WTC11 (cell line): ENCODE measurements around the gene AKAP6.

Experiments
- MAX ChIP-seq: sonication (generic); formaldehyde crosslinking; IDR thresholded peaks from 2 replicates; pipeline ENCODE4 v1.8.0; 2022; ENCODE audit warnings: mild to moderate bottlenecking, missing genetic modification reagents
- NFE2L1 ChIP-seq: sonication (generic); formaldehyde crosslinking; IDR thresholded peaks from 2 replicates; pipeline ENCODE4 v1.8.1; 2023; ENCODE audit warnings: missing genetic modification reagents
- TF ChIP-seq, protein P1 (sequence below): fragments of 200-600 bp; IDR thresholded peaks from 2 replicates; pipeline ENCODE4 v1.8.0; 2022; ENCODE audit warnings: antibody characterized with exemption

DNA sequence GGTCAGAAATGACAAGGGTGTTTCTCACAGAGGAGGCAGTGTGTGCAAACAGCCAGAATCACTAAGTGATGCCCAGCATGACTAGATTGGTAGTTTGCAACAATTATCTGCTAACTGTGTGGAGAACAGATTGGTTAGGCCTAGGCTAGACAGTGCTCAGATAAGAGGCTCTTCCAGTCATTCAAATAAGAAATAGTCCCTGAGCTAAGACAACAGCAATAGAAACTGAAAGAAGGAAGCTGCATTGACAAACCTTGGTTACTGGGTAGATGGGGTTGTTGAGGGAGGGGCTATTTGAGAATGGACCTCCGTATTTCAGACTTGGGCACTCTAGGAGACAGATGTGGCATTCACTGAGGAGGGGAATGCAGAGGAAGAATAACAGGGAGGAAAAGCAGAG lies 354.6 kb downstream of the AKAP6 start:
- no peak for TF ChIP-seq NFE2L1 (CRISPR knock-in tag)
- TF ChIP-seq, protein P1, sequence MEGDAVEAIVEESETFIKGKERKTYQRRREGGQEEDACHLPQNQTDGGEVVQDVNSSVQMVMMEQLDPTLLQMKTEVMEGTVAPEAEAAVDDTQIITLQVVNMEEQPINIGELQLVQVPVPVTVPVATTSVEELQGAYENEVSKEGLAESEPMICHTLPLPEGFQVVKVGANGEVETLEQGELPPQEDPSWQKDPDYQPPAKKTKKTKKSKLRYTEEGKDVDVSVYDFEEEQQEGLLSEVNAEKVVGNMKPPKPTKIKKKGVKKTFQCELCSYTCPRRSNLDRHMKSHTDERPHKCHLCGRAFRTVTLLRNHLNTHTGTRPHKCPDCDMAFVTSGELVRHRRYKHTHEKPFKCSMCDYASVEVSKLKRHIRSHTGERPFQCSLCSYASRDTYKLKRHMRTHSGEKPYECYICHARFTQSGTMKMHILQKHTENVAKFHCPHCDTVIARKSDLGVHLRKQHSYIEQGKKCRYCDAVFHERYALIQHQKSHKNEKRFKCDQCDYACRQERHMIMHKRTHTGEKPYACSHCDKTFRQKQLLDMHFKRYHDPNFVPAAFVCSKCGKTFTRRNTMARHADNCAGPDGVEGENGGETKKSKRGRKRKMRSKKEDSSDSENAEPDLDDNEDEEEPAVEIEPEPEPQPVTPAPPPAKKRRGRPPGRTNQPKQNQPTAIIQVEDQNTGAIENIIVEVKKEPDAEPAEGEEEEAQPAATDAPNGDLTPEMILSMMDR: no peak
- TF ChIP-seq MAX (CRISPR knock-in tag): no peak
